Measurements from ENCODE around the gene ESRRG.

ESRRG gene

DNA sequence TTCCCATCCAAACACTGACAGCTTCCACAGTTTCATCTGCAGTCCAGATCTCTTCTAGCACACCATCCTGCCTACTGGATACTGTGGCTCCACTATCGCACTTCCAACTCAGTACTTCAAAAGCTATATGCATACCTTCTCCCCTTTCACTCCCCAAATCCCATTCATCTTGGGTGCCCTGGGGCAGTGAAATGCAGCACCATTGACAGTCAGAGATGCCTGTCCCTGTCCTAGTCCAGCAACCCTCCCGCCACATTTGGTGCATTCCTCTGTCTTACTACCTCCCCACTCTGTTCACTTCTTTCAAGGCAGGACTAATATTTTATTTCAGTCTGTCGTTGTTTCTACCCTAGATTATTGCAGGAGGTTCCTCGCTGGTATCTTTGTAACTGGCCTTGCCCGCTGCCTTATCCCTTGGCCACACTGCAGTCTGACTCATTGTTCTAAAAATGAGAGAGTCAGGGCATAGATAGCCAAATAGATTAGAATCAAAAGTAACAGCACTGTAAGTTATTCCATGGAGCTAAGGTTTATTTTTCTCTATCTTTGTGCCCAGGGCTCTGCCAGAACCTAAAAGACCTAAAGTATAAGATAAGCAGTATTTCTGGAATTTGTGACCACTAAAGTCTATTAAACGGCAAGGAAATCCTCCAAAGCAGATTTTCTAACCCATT, 96.7 kb downstream of the ESRRG start:
- no peak for ATAC-seq

DNA sequence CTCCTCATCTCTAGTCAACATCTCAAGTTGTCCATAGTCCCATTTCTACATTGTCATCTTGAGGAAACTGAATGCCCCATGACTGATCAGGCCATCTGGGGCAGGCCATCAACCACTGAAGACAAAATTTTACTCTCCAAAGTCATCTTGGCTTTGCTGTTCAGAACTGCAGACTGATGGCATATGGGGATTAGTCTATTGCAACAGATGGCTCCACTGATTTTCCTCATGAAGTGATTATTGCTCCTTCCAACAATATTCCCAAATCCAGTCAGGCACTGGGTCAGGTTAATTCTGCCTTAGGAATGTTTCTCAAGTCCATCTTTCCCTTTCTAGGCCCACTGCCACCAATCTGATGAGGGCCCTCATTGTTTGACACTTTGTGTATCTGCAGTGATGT, 101.7 kb downstream of the ESRRG start:
- ATAC-seq, result no peak

- no peak for ATAC-seq
Observed at GRCh38 chr1:216617081-216617875, 106.0 kb downstream of the ESRRG start.

- ATAC-seq, result no peak
Observed at GRCh38 chr1:216616425-216616824, 106.8 kb downstream of the ESRRG start.

GRCh38 chr1:216614011-216614934, 109.0 kb downstream of the ESRRG start:
- ATAC-seq, result no peak

DNA sequence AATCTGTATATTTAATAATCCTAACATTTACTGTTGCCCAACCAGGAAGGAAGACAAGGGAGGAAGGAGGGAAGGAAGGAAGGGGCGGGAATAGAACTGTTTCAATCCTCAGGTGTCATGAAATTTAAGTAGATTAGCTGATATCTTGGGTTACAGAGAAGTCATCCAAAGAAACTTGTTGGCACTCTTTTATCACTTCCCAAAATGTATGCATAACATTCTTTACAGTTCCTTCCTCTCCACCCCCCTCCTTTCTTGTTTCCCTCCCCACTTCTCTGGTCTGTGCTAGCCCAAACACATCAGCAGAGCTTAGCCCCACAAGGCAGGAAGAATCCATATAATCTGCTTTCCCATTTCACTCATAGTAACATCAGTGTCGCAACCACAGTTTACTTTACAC, 110.9 kb downstream of the ESRRG start:
- ATAC-seq, result no peak

- ATAC-seq, result no peak
Observed at GRCh38 chr1:216607067-216607697, 116.0 kb downstream of the ESRRG start.

DNA sequence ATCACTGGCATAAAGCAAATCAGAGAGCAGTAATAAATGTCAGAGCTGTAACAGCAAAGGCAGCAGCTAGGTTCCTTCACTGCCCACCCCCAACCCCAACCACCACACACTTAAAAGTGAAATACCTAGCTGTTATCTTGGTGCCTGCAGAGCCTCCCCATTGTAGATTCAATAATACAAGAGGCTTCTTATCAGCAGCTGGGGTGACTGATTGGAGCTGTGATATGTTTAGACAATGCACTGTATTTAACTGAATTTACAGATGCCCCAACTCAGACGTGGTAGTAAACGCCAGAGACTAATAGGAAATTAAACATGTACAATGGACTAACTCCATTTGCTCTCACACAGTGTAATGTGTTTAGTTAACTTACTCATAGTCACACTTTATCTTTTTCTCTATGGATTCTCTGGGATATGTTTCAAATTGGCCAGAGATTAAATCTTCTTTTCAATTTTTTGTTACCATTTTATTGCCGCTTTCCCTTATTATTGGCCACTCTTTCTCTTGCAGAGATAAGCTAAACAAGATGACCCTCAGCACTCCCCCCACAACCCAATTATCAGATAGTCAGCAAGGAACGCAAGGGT, 117.1 kb downstream of the ESRRG start:
- ATAC-seq, result no peak

- ATAC-seq, result no peak
Observed at GRCh38 chr1:216604771-216605170, 118.5 kb downstream of the ESRRG start.

DNA sequence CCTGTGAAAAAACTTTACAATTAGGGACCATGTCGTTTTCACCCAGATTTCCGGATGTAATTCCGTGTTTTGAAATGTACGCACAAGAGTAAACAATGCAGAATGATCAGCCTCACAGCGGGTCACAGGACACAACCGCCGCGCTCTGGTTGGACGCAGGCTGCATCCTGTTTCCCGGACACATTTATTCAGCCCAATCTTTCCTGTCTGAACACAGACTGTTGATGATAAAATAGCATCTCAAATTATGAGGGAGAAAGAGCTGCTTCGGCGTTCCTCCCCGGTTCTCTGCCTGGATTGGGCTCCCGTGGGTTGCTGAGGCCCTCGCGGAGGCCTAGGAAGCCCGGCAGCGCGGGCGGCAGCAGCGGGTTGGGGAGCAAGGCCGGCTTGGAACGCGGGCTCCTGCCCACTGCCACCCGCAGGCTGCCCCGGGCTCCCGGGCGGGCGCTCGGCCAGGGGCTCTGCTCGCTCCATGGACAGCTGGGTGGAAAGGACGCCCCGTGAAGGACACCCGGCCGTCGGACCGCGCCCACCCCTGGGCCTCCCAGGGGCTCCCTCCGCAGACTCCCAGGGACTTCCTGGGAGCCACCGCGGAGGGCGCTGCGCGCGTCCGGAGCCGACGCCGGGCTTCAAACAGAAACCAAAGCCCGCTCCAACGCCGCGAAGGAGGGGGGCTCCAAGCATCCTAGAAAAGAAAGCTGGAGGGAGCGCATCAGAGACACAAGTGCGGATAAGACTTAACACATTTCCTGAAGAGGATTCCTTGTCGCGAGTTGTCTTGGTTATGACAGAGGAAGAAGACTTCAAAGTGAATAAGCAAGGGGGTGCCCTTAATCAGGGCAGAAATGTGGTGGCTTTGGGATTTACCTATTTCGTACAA, 122.3 kb downstream of the ESRRG start:
- ATAC-seq, result no peak

- no peak for ATAC-seq
Observed at GRCh38 chr1:216599851-216600250, 123.4 kb downstream of the ESRRG start.

DNA sequence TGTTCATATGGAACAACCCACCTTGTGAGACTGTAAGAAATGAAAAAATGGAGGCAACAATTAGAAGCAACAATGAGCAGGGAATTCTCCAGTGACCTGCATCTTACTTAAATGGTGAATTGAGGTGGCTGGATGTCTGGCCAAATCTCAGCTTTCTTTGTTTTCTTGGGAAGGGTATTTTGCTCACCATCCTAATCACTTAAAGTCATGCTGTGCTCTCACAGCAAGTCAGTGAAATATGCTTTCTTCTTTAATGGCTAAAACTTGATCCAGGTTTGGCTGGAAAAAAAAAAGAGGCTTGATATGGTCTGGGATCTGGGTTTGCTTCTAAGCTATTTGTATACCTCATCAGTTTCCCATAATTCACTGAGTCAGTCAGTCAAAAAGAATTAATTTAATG, 124.8 kb downstream of the ESRRG start:
- ATAC-seq, result no peak

- ATAC-seq, result no peak
Observed at GRCh38 chr1:216596281-216596862, 126.9 kb downstream of the ESRRG start.

DNA sequence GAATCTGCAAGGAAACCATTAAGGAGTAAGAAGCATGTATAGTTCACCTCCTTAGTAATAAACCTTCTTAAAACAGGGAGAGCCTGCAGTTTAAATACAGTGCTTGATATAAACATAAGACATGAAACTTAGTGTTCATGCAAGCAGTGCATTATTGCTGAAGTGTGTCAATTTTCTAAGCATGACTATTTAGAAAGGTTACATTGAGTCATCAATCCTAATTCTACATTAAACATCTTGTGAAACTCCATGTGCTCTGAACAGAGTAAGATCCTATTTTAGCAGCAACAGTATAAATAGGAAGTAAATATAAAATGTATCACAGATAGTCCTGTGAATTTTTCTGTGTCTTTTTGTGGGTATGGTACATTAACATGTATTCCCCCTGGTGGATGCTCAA, 135.5 kb downstream of the ESRRG start:
- ATAC-seq, result no peak

DNA sequence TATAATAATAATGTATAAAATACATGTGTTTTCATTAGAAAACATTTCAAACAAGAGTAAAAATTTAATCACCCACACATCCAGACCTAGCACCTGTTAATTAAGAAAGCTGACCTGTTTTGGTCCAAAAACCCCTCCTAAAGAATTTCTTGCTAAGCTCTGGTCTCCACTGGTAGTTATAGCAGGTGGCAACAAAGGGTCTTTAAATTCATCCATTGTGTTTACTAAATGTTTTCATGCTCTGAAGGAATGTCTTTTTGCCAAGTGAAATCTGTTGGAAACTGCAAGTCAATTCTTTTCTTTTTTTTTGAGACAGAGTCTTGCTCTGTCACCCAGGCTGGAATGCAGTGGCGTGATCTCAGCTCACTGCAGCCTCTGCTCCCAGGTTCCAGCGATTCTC, 141.1 kb downstream of the ESRRG start:
- ATAC-seq, result no peak

DNA sequence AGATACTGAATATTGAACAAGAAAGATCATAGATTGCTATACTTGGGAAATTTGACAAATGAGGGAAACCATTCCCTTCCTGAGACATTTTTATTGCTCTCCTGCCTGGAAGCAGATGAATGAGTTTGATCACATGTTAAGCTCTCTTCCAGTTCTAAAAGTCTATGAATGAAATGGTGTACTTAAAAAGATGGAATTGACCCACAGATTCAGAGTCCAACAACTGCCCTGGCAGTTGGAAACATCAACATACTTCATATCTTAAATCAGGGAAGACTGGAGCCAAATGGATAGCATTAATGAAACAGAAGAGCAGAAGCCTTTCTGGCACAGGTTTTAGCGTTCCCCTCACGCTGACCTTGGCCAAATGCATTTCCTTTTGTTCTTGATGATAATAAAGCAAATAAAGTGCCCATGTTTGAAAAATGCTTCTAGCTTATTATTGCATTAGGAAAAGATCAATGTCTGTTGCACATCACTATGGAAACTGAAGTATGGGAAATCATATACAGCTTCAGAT, 142.6 kb downstream of the ESRRG start:
- no peak for ATAC-seq

GRCh38 chr1:216576234-216576937, 146.8 kb downstream of the ESRRG start:
- ATAC-seq, result no peak

GRCh38 chr1:216566641-216567205, 156.5 kb downstream of the ESRRG start:
- no peak for ATAC-seq

GRCh38 chr1:216563087-216563486, 160.1 kb downstream of the ESRRG start:
- no peak for ATAC-seq

GRCh38 chr1:216562383-216562782, 160.8 kb downstream of the ESRRG start:
- no peak for ATAC-seq

All from activated CD4-positive, CD25-positive, alpha-beta regulatory T cell treated with anti-CD3 and anti-CD28 coated beads, Interleukin-2, amount 50 U/mL, for 24 hours (primary cell).